GM15510 (cell line): ENCODE measurements around the gene ADAP1.

Experiments used
- POLR2A ChIP-seq: IDR thresholded peaks from 3 replicates; pipeline ENCODE4 v1.6.1; 2011; ENCODE audit warnings: borderline replicate concordance; ENCODE audit not compliant: insufficient read length; ENCODE audit errors: extremely low read depth

ADAP1 gene

GRCh38 chr7:945147-945555 is 9.3 kb downstream of the ADAP1 start:
- no peak for TF ChIP-seq POLR2A

- TF ChIP-seq POLR2A: no peak
Observed at GRCh38 chr7:944744-945143, 9.7 kb downstream of the ADAP1 start.

- TF ChIP-seq POLR2A: no peak
Observed at GRCh38 chr7:940599-941408, 13.7 kb downstream of the ADAP1 start.

GRCh38 chr7:939843-940242 is 14.6 kb downstream of the ADAP1 start:
- no peak for TF ChIP-seq POLR2A

- no peak for TF ChIP-seq POLR2A
Observed at GRCh38 chr7:938546-939185, 15.8 kb downstream of the ADAP1 start.

GRCh38 chr7:937856-938484 is 16.5 kb downstream of the ADAP1 start:
- TF ChIP-seq POLR2A: no peak

GRCh38 chr7:936386-937054 is 18.0 kb downstream of the ADAP1 start:
- TF ChIP-seq POLR2A: no peak

GRCh38 chr7:935874-936385 is 18.6 kb downstream of the ADAP1 start:
- TF ChIP-seq POLR2A: no peak

GRCh38 chr7:935164-935873 is 19.2 kb downstream of the ADAP1 start:
- no peak for TF ChIP-seq POLR2A

- TF ChIP-seq POLR2A: no peak
Observed at GRCh38 chr7:934469-935163, 19.9 kb downstream of the ADAP1 start.

GRCh38 chr7:932651-932975 is 21.9 kb downstream of the ADAP1 start:
- TF ChIP-seq POLR2A: no peak

GRCh38 chr7:931871-932650 is 22.4 kb downstream of the ADAP1 start:
- TF ChIP-seq POLR2A: no peak
